Peyer's patch (tissue), 4 donors: ENCODE results near the gene LMLN.

Experiments
- CTCF ChIP-seq, 6 experiments: fragments of 450-650 bp in 4 of 6; fragments of 200-600 bp in 2 of 6; sonication (generic) in 1 of 6; IDR thresholded peaks; one replicate each; pipeline ENCODE4 v1.5.1; 2017 to 2019; ENCODE audit warnings: antibody characterized with exemption in 6 of 6, mild to moderate bottlenecking in 3 of 6, moderate library complexity in 1 of 6
- POLR2A ChIP-seq, 2 donors: fragments of 450-650 bp; IDR thresholded peaks; one replicate each; pipeline ENCODE4 v1.5.1; 2017; ENCODE audit warnings: antibody characterized with exemption in 2 of 2, mild to moderate bottlenecking in 2 of 2, moderate library complexity in 2 of 2

DNA sequence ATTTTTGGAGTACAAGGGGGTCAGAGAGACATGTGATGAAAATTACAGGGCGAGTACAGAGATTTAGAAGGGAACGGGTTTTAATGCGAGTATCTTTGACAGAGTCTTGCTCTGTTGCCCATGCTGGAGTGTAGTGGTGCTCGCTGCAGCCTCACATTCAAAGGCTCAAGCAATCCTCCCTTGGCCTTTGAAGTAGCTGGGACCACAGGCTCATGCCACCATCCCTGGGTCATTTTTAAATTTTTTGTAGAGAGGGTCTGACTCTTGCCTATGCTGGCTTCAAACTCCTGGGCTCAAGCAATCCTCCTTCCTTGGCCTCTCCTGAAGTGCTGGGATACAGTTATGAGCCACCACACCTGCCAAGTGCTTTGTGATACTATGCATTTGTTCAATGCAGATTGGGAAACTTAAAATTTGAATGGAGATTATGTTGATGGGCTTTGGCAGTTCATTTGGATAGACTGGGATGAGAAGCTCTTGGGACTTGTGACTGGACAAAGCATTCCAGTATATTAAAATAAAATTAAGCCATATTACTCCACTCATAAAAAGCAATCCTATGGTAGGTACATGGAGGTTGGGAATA is 4.0 kb upstream of the LMLN start:
- no peak for TF ChIP-seq CTCF (IDR thresholded peaks at IDR 0.05)
- no peak for TF ChIP-seq POLR2A (IDR thresholded peaks at IDR 0.05)
